ENCODE measurements around the gene KRTAP5-9. TPM values are rescaled to one million over a fixed set of nuclear protein-coding genes. Genes with fewer than 3 reads are reported as not detected.

KRTAP5-9 gene
- total and polyA plus RNA-seq, 2 experiments from 2014 or later: 0.24 TPM; not detected in 1

GRCh38 chr11:71556018-71556417 lies 7.8 kb downstream of the KRTAP5-9 start:
- Histone ChIP-seq H3K27me3 (ENCODE audit: insufficient read depth) (no peaks in the 10 kb centered on the region), H3K4me2 (no peak overlapping the region), H2AFZ (no peak overlapping the region), H4K20me1 (replicated peaks; ENCODE audit: insufficient read depth) (no peaks in the 10 kb centered on the region), H3K4me1 (ENCODE audit: insufficient read depth) (no peaks in the 10 kb centered on the region), H3K4me3 (no peak overlapping the region), H3K79me2 (replicated peaks; ENCODE audit: insufficient read depth) (no peaks in the 10 kb centered on the region), H3K9me2 (ENCODE audit: insufficient read depth) (no peaks in the 10 kb centered on the region), H3F3A (replicated peaks; ENCODE audit: low read depth) (no peaks in the 10 kb centered on the region), H3K36me3 (ENCODE audit: insufficient read depth) (peaks cover 3% of the 10 kb centered on the region; the same call in 1 of the 2 replicates), H3K27ac (ENCODE audit: low read depth) (no peak overlapping the region)
- H3K36me3 Mint-ChIP-seq (ENCODE audit: low read depth): peaks cover 9% of the 10 kb centered on the region; the same call in 2 of the 3 replicates
- DNase-seq (ENCODE audit: low spot score) (no peak), ATAC-seq (no peak)
- H3K27ac Mint-ChIP-seq: no peak overlapping the region
- peaks cover 2% of the 10 kb centered on the region for H3K27me3 Mint-ChIP-seq (ENCODE audit: insufficient read depth, low read depth, poor library complexity)
- peaks cover 34% of the 10 kb centered on the region for H3K9me3 Mint-ChIP-seq
- peaks cover 5% of the 10 kb centered on the region for H3K4me1 Mint-ChIP-seq
- H3K4me3 Mint-ChIP-seq: no peak overlapping the region
- TF ChIP-seq CREB1 (CRISPR knock-in tag; IDR thresholded peaks at IDR 0.05; ENCODE audit: low read depth) (no peak), POLR2AphosphoS5 (IDR thresholded peaks at IDR 0.05; ENCODE audit: low read depth) (no peak), ZNF114 (CRISPR knock-in tag; IDR thresholded peaks at IDR 0.05) (no peak), STAT1 (IDR thresholded peaks at IDR 0.05; ENCODE audit: unreplicated experiment) (no peak), REST (IDR thresholded peaks at IDR 0.05; ENCODE audit: unreplicated experiment) (no peak), EZH2 (IDR thresholded peaks at IDR 0.05; ENCODE audit: low read depth, unreplicated experiment) (no peak), EZH2phosphoT487 (IDR thresholded peaks at IDR 0.05; ENCODE audit: unreplicated experiment) (no peak), ETS1 (IDR thresholded peaks at IDR 0.05) (no peak), NANOG (IDR thresholded peaks at IDR 0.05; ENCODE audit: borderline replicate concordance) (no peak), ZNF331 (CRISPR knock-in tag; IDR thresholded peaks at IDR 0.05; ENCODE audit: low read depth) (no peak), JUNB (IDR thresholded peaks at IDR 0.05; ENCODE audit: unreplicated experiment) (no peak)
- TF ChIP-seq, protein P1, sequence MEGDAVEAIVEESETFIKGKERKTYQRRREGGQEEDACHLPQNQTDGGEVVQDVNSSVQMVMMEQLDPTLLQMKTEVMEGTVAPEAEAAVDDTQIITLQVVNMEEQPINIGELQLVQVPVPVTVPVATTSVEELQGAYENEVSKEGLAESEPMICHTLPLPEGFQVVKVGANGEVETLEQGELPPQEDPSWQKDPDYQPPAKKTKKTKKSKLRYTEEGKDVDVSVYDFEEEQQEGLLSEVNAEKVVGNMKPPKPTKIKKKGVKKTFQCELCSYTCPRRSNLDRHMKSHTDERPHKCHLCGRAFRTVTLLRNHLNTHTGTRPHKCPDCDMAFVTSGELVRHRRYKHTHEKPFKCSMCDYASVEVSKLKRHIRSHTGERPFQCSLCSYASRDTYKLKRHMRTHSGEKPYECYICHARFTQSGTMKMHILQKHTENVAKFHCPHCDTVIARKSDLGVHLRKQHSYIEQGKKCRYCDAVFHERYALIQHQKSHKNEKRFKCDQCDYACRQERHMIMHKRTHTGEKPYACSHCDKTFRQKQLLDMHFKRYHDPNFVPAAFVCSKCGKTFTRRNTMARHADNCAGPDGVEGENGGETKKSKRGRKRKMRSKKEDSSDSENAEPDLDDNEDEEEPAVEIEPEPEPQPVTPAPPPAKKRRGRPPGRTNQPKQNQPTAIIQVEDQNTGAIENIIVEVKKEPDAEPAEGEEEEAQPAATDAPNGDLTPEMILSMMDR (conservative IDR thresholded peaks at IDR 0.05; ENCODE audit: low read depth in 2 of 2): no peak
- TF ChIP-seq, protein P2, sequence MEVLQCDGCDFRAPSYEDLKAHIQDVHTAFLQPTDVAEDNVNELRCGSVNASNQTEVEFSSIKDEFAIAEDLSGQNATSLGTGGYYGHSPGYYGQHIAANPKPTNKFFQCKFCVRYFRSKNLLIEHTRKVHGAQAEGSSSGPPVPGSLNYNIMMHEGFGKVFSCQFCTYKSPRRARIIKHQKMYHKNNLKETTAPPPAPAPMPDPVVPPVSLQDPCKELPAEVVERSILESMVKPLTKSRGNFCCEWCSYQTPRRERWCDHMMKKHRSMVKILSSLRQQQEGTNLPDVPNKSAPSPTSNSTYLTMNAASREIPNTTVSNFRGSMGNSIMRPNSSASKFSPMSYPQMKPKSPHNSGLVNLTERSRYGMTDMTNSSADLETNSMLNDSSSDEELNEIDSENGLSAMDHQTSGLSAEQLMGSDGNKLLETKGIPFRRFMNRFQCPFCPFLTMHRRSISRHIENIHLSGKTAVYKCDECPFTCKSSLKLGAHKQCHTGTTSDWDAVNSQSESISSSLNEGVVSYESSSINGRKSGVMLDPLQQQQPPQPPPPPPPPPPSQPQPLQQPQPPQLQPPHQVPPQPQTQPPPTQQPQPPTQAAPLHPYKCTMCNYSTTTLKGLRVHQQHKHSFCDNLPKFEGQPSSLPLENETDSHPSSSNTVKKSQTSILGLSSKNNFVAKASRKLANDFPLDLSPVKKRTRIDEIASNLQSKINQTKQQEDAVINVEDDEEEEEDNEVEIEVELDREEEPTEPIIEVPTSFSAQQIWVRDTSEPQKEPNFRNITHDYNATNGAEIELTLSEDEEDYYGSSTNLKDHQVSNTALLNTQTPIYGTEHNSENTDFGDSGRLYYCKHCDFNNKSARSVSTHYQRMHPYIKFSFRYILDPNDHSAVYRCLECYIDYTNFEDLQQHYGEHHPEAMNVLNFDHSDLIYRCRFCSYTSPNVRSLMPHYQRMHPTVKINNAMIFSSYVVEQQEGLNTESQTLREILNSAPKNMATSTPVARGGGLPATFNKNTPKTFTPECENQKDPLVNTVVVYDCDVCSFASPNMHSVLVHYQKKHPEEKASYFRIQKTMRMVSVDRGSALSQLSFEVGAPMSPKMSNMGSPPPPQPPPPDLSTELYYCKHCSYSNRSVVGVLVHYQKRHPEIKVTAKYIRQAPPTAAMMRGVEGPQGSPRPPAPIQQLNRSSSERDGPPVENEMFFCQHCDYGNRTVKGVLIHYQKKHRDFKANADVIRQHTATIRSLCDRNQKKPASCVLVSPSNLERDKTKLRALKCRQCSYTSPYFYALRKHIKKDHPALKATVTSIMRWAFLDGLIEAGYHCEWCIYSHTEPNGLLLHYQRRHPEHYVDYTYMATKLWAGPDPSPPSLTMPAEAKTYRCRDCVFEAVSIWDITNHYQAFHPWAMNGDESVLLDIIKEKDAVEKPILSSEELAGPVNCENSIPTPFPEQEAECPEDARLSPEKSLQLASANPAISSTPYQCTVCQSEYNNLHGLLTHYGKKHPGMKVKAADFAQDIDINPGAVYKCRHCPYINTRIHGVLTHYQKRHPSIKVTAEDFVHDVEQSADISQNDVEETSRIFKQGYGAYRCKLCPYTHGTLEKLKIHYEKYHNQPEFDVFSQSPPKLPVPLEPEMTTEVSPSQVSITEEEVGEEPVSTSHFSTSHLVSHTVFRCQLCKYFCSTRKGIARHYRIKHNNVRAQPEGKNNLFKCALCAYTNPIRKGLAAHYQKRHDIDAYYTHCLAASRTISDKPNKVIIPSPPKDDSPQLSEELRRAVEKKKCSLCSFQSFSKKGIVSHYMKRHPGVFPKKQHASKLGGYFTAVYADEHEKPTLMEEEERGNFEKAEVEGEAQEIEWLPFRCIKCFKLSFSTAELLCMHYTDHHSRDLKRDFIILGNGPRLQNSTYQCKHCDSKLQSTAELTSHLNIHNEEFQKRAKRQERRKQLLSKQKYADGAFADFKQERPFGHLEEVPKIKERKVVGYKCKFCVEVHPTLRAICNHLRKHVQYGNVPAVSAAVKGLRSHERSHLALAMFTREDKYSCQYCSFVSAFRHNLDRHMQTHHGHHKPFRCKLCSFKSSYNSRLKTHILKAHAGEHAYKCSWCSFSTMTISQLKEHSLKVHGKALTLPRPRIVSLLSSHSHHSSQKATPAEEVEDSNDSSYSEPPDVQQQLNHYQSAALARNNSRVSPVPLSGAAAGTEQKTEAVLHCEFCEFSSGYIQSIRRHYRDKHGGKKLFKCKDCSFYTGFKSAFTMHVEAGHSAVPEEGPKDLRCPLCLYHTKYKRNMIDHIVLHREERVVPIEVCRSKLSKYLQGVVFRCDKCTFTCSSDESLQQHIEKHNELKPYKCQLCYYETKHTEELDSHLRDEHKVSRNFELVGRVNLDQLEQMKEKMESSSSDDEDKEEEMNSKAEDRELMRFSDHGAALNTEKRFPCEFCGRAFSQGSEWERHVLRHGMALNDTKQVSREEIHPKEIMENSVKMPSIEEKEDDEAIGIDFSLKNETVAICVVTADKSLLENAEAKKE (CRISPR knock-in tag; IDR thresholded peaks at IDR 0.05): no peak
